HEK293T (cell line): ENCODE data around the gene CIDEC.

Source experiments
- BHLHE40 ChIP-seq: fragments of 450-650 bp; IDR thresholded peaks from 2 replicates; pipeline ENCODE4 v1.6.1; 2016; ENCODE audit warnings: mild to moderate bottlenecking, moderate library complexity, borderline replicate concordance
- CTBP1 ChIP-seq: fragments of 450-650 bp; IDR thresholded peaks from 2 replicates; pipeline ENCODE4 v1.6.1; 2016; ENCODE audit warnings: borderline replicate concordance
- ELF4 ChIP-seq: fragments of 450-650 bp; IDR thresholded peaks from 2 replicates; pipeline ENCODE4 v1.6.1; 2017; ENCODE audit warnings: antibody characterized with exemption
- FOXK2 ChIP-seq: fragments of 450-650 bp; IDR thresholded peaks from 2 replicates; pipeline ENCODE4 v1.6.1; 2016; ENCODE audit warnings: mild to moderate bottlenecking
- FOXM1 ChIP-seq: fragments of 450-650 bp; IDR thresholded peaks from 2 replicates; pipeline ENCODE4 v1.6.1; 2017; ENCODE audit warnings: mild to moderate bottlenecking, borderline replicate concordance
- HDGF ChIP-seq: fragments of 450-650 bp; IDR thresholded peaks from 2 replicates; pipeline ENCODE4 v1.6.1; 2017; ENCODE audit warnings: antibody characterized with exemption, borderline replicate concordance
- PKNOX1 ChIP-seq: fragments of 450-650 bp; IDR thresholded peaks from 2 replicates; pipeline ENCODE4 v1.6.1; 2016
- SP1 ChIP-seq: fragments of 450-650 bp; IDR thresholded peaks from 2 replicates; pipeline ENCODE4 v1.6.1; 2017

- no peak for TF ChIP-seq SP1
- TF ChIP-seq PKNOX1, result no peak
- no peak for TF ChIP-seq FOXK2
- TF ChIP-seq CTBP1, result no peak
- no peak for TF ChIP-seq ELF4
- TF ChIP-seq FOXM1, result no peak
- TF ChIP-seq BHLHE40, result no peak
- no peak for TF ChIP-seq HDGF
These were observed 34.7 kb upstream of the CIDEC start for GRCh38 chr3:9914559-9915253.
